Upper lobe of left lung (tissue), 4 donors: ENCODE measurements around the gene RNF130.

Experiments
- CTCF ChIP-seq, 6 experiments: fragments of 450-650 bp in 4 of 6; fragments of 200-600 bp in 2 of 6; sonication (generic) in 2 of 6; IDR thresholded peaks; one replicate each; pipeline ENCODE4 v1.5.1; 2016 to 2019; ENCODE audit warnings: antibody characterized with exemption in 6 of 6
- EP300 ChIP-seq, 4 donors: sonication (generic); formaldehyde crosslinking; IDR thresholded peaks; one replicate each; pipeline ENCODE4 v1.5.1; 2017; ENCODE audit warnings: antibody characterized with exemption in 4 of 4, control low read depth in 2 of 4
- POLR2A ChIP-seq, 4 donors: fragments of 450-650 bp; IDR thresholded peaks; one replicate each; pipeline ENCODE4 v1.5.1; 2016 to 2017; ENCODE audit warnings: antibody characterized with exemption in 4 of 4, mild to moderate bottlenecking in 2 of 4

- TF ChIP-seq CTCF (IDR thresholded peaks at IDR 0.05) (no peak), EP300 (IDR thresholded peaks at IDR 0.05) (no peak), POLR2A (IDR thresholded peaks at IDR 0.05) (no peak)
Observed at GRCh38 chr5:180118391-180118791, 46.8 kb upstream of the RNF130 start.
